HG03432 (cell line): Measurements from ENCODE around the gene KIF26B.
"Not testable (repeated sequence)": the region's sequence is repeated elsewhere in the genome, so short reads cannot be mapped to it uniquely, and the experiment has no call there.

Experiments used
- ATAC-seq: cut with Tn5 transposase; IDR thresholded peaks from one replicate; pipeline ENCODE4 v1.9.1; 2021; ENCODE audit warnings: mild to moderate bottlenecking, moderate library complexity; ENCODE audit not compliant: unreplicated experiment

The KIF26B gene

GRCh38 chr1:245341743-245342142, 187.0 kb downstream of the KIF26B start:
- ATAC-seq = no peak

DNA sequence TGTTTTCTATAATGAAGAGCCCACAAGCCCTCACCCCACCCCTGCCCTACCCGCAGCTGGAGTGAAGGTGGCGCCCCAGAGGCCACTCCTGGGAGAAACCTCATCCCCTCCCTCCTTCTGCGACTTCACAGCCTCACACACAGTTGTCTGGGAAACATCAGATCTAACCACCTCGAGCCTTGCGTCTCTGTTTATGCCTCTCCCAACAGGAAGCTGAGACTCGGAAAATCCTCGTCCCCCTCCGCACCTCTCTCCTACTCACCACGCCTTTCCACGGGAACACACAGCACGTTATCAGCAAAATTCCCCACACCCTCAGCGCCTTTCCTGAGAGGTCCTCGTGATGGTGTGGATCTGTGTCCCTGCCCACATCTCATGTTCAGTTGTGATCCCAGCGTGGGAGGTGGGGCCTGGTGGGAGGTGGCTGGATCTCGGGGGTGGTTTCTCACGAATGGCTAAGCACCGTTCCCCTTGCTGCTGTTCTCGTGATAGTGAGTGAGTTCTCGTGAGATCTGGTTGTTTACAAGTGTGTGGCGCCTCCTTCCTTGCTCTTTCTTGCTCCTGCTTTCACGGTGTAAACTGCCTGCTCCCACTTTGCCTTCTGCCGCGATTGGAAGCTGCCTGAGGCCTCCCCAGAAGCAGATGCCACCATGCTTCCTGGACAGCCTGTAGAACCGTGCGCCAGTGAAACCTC, 190.6 kb downstream of the KIF26B start:
- ATAC-seq = no peak

DNA sequence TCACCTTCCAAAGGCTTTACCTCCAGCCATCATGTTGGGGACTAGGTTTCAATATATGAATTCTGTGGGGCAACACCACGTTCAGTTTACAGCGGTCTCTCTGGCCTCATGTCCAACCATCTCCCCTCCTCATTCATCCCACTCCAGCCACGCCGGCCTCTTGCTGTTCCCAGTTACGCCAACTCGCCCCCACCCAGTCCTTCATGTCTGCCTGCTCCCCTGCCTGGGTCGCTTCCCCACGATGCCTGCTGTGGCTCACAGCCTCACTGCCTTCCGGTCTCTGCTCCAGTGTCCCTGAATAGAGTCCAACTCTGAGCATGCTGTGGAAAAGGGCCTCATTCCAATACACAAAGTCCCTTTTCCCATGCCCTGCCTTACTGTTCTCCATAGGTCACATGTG, 193.8 kb downstream of the KIF26B start:
- no peak for ATAC-seq

DNA sequence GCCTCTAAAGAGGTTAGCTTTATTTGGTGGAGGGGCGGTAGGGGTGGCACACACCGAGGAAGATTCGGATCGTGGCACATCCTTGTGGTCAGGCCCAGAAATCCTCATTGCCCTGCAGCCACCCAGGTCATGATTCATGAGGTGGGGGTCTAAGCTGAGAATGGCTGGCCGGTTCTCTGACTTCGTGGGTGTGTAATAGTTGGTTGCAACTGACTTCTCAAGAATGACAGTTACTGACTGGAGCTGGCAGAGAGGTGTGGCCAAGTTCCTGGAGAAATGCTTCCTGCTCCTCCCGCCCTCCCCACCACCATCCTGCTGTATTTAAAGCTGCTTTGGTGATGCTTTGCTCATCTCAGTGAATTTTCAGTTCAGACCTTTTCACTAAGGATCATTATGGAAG, 198.6 kb downstream of the KIF26B start:
- ATAC-seq = no peak

DNA sequence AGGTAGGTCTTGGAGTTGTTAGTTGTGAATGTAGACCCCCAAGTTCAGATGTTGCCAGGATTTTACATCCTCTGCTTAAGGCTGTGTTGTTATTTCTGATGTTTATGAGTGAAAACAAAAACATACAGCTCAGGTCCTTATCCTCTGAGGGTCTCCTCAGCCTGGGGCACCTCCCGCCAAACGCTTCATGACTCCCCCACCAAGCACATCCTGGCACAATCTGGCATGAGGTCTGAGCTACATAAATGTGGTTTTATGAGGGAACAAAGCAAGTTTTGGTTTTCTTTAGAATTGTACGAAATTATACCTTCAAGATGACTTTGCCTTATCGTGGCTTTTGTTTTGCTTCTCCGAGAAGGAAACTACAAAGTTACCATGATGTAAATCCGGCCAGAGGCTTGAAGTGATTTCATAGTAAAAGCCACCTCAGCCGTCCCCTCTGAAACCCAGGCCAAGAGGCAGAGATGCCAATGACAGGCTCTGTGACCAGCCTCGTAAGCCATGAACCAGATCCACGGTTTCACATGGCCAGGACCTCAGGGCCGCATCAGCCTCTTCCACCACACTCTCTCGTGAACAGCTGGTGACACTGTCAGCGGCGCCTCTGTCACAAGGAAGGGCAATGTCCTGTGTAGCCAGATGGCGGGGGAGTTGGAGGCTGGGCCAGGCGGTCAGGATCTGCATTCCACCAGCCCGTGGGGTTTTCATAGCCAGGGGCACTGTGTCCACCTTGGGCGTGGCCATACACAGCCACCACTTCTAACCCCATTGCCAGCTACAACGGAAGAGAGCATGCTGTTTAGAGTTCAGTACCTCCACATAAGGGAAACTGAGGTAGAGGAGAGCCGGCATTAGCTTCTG, 199.4 kb downstream of the KIF26B start:
- no peak for ATAC-seq

DNA sequence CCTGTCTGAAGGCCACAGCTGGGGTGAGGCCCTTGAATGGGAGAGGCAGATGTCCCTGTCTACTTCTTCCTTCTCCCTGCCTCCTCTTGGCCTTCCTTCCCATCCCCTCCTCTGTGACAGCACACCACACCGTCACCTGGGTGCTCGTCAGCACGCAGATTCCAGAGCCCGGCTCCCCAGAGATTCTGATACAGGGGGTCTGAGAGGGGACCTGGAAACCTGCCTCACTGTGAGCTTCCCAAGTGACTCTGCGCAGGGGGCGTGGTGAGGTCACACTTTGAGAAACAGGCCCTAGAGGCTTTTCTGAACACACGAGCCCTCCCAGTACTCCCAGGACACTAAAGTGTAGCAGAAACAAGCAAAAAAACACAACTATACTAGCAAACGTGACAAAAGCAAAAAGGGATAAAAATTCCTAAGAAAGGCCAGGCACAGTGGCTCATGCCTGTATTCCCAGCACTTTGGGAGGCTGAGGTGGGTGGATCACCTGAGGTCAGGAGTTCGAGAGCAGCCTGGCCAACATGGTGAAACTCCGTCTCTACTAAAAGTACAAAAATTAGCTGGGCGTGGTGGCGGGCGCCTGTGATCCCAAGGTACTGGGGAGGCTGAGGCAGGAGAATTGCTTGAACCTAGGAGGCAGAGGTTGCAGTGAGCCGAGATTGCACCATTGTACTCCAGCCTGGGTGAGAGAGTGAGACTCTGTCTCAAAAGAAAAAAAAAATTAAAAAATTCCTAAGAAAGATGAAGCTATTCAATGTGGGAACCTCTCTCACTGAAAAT, 201.3 kb downstream of the KIF26B start:
- ATAC-seq = not testable (repeated sequence)

DNA sequence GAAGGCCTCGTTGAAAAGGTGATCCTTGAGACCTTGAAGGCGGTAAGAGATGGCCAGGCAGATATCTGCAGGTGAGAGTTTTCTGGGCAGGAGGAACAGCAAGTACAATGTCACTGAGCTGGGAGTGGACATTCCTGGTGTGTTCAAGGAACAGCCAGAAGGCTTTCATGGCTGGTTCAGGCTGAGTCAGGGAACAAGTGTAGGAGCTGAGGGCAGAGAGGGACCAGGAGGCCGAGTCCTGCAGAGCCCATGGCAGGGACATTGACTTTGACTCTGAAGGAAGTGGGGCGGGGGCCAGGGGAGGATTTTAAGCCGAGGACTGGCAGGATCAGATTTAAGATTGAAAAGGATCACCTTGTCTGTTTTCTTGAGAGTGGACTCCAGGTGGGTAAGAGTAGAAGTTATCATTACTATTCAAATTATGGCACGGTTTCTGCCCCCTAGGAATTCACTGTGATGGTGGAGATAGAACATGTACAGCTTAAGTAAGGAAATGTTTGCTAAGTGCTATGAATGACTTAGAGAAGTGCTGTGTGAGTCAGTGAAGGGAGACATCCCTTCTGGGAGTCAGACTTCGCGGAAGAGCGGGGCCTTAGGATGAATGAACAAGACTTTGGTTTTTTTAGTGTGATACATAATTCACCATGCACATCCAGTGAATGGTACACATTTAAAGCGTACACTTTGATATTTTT, 202.3 kb downstream of the KIF26B start:
- ATAC-seq = no peak

DNA sequence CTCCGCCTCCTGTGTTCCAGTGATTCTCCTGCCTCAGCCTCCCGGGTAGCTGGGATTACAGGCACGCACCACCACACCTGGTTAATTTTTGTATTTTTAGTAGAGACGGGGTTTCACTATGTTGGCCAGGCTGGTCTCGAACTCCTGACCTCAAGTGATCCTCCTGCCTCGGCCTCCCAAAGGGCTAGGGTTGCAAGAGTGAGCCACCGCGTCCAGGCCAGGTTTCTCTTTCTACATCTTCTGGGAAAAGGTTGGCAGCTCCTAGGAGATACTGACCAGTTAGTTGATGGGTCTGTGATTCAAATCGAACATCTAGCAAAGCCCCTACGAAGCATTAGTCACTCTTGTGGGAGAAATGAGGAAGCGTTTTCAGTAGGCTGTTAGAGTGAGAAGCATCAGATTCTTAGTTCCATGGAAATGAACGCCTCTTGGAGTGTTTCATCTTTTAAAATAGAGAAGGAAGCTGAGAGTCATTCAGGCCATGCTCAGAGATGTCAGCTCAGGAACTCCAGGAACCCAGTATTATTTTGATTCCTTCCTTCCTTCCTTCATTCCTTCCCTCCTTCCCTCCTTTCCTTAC, 204.4 kb downstream of the KIF26B start:
- not testable (repeated sequence) for ATAC-seq

GRCh38 chr1:245361065-245361464, 206.3 kb downstream of the KIF26B start:
- ATAC-seq = no peak

DNA sequence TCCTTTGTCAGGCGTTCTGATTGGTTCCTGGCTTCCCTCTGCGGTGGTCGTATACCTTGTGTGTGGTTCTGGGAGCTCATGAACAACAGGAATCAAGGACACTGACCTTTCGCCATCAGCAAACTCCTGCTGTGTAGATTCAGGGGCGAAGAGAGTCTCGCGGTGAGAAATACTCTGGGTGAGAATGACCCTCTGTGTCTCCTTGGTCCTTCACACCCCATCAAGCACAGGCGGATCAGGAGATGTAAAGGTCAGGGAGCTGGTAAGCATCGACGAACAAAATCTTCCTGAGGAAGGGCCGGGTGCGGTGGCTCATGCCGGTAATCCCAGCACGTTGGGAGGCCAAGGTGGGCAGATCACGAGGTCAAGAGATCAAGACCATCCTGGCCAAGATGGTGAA, 207.2 kb downstream of the KIF26B start:
- ATAC-seq = no peak

DNA sequence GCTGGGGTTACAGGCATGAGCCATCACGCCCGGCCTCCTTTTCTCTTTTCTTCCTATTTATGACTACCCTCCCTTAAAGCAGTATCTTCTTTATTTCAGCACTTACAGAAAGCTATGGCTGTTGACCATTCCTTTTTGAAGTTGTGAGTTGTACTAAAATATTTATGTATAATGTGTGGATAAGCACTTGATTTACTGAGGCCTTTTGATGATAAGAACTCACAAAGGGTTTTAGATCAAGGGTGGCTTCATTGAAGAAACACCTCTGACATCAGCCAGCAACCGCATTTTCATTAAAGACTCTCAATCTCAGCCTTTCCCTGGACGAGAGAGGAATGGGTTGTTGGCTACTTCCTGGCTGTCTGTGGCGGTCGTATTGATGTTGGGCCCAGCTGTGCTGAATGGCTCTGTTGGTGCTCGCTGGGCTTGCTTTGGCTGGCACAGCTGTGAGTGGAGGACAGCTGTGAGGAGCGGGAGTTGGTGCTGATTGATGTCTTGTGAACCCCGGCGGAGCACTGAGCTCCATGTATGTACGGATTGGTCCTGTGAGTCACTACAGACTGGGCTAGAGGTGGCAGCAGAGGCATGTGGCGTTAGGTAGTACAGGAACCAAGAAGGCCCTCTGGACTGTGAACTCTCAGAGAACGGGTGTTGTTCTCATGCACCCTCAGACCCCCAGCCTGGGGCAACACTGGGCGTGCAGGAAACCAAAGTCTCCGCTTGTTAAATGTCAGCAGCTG, 208.8 kb downstream of the KIF26B start:
- no peak for ATAC-seq

GRCh38 chr1:245365095-245366020, 210.6 kb downstream of the KIF26B start:
- ATAC-seq = no peak

DNA sequence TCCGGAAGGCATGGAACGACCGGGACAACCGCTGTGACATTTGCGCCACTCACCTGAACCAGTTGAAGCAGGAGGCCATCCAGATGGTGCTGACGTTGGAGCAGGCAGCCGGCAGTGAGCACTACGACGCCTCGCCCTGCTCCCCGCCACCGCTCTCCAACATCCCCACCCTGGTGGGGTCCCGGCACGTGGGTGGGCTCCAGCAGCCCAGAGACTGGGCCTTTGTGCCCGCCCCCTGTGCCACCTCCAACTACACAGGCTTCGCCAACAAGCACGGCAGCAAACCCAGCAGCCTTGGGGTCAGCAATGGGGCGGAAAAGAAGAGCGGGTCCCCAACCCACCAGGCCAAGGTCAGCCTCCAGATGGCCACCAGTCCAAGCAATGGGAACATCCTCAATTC, 212.1 kb downstream of the KIF26B start:
- ATAC-seq = no peak

DNA sequence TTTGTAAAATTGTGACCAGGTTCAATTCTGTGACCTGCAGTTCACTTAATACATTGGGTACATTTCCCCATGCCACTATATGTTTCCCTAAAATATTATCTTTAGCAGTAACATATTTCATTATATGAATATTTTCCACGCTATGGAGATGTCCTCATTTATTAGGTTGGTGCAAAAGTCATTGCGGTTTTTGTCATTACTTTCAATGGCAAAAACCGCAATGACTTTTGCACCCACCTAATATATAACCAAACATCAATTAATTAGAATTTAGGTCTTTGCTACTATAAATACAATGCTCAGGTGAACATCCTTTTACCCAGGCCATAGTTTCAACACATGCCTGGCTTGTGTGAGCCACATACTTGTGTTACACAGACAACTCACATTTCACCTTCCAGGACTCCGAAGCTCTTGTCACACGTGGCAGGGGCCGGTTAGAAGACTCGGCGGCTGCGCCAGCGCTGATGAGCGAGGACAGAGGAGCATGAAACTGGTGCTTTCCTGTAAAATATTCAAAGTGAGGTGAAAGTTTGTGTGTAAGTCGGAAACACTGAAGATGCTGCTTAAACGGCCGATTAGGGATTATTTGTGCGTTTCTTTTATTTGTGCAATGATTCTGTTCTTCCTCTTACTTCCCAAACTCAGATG, 215.5 kb downstream of the KIF26B start:
- no peak for ATAC-seq

GRCh38 chr1:245370905-245371581, 216.3 kb downstream of the KIF26B start:
- no peak for ATAC-seq

GRCh38 chr1:245373131-245373530, 218.3 kb downstream of the KIF26B start:
- no peak for ATAC-seq

DNA sequence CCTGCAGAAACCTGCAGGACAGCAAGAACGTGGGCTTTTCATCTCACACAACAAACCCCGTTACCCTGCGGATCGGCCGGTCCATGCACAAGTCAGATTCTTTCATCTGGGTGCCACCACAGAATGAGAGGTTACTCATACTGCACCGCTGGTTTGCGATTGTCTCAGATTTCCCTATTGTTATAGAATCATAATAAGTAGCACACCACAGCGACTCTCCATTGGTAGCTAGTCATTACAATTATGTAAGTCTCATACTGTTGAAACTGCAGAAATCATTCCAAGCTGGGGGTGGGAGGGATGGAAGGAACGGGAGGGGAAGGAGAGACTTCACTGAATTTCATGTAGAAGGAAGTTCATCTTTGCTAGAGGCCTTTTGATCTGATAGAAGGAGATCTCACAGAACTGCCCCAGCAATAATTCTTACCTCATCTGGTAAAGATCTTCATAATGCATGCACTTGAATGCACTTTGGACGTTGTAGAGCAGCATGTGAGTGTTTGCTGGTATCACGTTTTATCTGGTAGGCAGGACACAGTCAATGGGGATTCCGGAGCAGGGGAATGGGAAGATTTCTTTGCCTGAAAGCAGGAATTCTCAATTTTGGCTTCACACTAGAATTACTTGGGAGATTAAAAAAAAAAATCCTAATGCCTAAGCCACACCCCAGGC, 221.1 kb downstream of the KIF26B start:
- no peak for ATAC-seq
